Measurements from ENCODE around the gene SLC23A1. TPM values are rescaled to one million over a fixed set of nuclear protein-coding genes. Genes with fewer than 3 reads are reported as not detected.

Gene SLC23A1
- total and polyA plus RNA-seq, 9 of the 15 experiments (the other 6 are each of a cell fraction or from before 2014, with no cell fraction given): 0.03 to 0.20 (median 0.05) TPM; not detected in 5

GRCh38 chr5:139403787-139404483 lies 20.8 kb upstream of the SLC23A1 start, which contains the start of gene SPATA24 (continued):
- TF ChIP-seq ZNF766 (CRISPR knock-in tag; conservative IDR thresholded peaks at IDR 0.05) (0 out of 2 replicates have a peak, but pooled peaks have one; percentile 53), MAFK (IDR thresholded peaks at IDR 0.05; ENCODE audit: low read length) (0 out of 2 replicates have a peak, but pooled peaks have one; percentile 5), ZFP91 (CRISPR knock-in tag; IDR thresholded peaks at IDR 0.05) (peak; percentile 97), ETV1 (tag; conservative IDR thresholded peaks at IDR 0.05; ENCODE audit: low read depth) (peak; percentile 70), MNT (conservative IDR thresholded peaks at IDR 0.05) (peak; percentile 96 to 98), POLR2AphosphoS2 (IDR thresholded peaks at IDR 0.05; ENCODE audit: low read length) (no peak), JUNB (CRISPR knock-in tag; conservative IDR thresholded peaks at IDR 0.05) (no peak), SRSF3 (IDR thresholded peaks at IDR 0.05; ENCODE audit: insufficient read depth, low read length) (no peak), ETS2 (tag; IDR thresholded peaks at IDR 0.05; ENCODE audit: borderline replicate concordance, poor library complexity, severe bottlenecking) (no peak), NKRF (IDR thresholded peaks at IDR 0.05; ENCODE audit: borderline replicate concordance) (peak; percentile 98), SMARCC2 (IDR thresholded peaks at IDR 0.05; ENCODE audit: low read depth) (no peak), ZNF41 (CRISPR knock-in tag; conservative IDR thresholded peaks at IDR 0.05) (no peak), RCOR1 (IDR thresholded peaks at IDR 0.05; ENCODE audit: borderline replicate concordance in 1 of 2, low read depth in 2 of 2, low read length in 2 of 2) (peak in 1 of 2 experiments; percentile 53; a peak in 1 of 4 replicates), NR2C2 (CRISPR knock-in tag; IDR thresholded peaks at IDR 0.05) (no peak), NR2C2 (tag; IDR thresholded peaks at IDR 0.05) (peak; percentile 65), MED1 (CRISPR knock-in tag; IDR thresholded peaks at IDR 0.05; ENCODE audit: borderline replicate concordance) (no peak), GABPA (tag; conservative IDR thresholded peaks at IDR 0.05; ENCODE audit: low read depth) (peak; percentile 77), ETV5 (CRISPR knock-in tag; IDR thresholded peaks at IDR 0.05; ENCODE audit: low read depth) (peak; percentile 76; the same call in 1 of the 2 replicates), CBFA2T2 (conservative IDR thresholded peaks at IDR 0.05) (no peak), CREB1 (IDR thresholded peaks at IDR 0.05) (peak; percentile 90), CREB1 (CRISPR knock-in tag; IDR thresholded peaks at IDR 0.05) (peak; percentile 93; the same call in 1 of the 2 replicates)
